ENCODE measurements around the gene TTC34. TPM values are rescaled to one million over a fixed set of nuclear protein-coding genes. Genes with fewer than 3 reads are reported as not detected.

Gene TTC34
- total RNA-seq, 1 experiment from 2014 or later: 1.7 TPM

- POLR2A ChIA-PET (ENCODE audit: unreplicated experiment): no interaction called here
- DNase-seq: no peak
- no peaks in the 10 kb centered on the region for H3K36me3 ChIP-seq (ENCODE audit: low read depth)
- BruUV-seq (replicated peaks): no TSS peak
- no peaks in the 10 kb centered on the region for H3F3A ChIP-seq (ENCODE audit: insufficient read depth, low read depth)
- peak overlapping the region; percentile 91 for H3K4me3 ChIP-seq
- CTCF ChIA-PET: no interaction called here
- H3K9me2 ChIP-seq (ENCODE audit: insufficient read depth): no peaks in the 10 kb centered on the region
- 0 out of 2 replicates have a peak, but pooled peaks cover 5% of the 10 kb centered on the region for H3K4me1 ChIP-seq (replicated peaks; ENCODE audit: insufficient read depth)
- H3K4me2 ChIP-seq: peak overlapping the region; percentile 85
- H4K20me1 ChIP-seq (ENCODE audit: insufficient read depth): no peaks in the 10 kb centered on the region
- no peaks in the 10 kb centered on the region for H3K79me2 ChIP-seq (ENCODE audit: low read depth)
- peaks cover 9% of the 10 kb centered on the region; the same call in 1 of the 2 replicates for H3K9me3 ChIP-seq (ENCODE audit: insufficient read depth, low read depth)
- no peak overlapping the region for H3K27ac ChIP-seq
- peaks cover 9% of the 10 kb centered on the region; the same call in 1 of the 2 replicates for H3K27me3 ChIP-seq (ENCODE audit: insufficient read depth, low read depth)
- TF ChIP-seq CTCF (conservative IDR thresholded peaks at IDR 0.05): no peak
- TF ChIP-seq EZH2 (IDR thresholded peaks at IDR 0.05; ENCODE audit: low read depth): no peak
- peak overlapping the region; percentile 91 for H2AFZ ChIP-seq
- intact Hi-C loops (cut with micrococcal nuclease; ENCODE audit: unreplicated experiment): loop anchor here (10.0 kb wide), 3 partner anchors 57 to 227 kb away; partner anchors contain the start of genes PEX10 and PRXL2B
Observed at GRCh38 chr1:2642131-2642559, 159.3 kb downstream of the TTC34 start.

GRCh38 chr1:2641381-2642130, 159.9 kb downstream of the TTC34 start:
- Histone ChIP-seq H3K79me2 (ENCODE audit: low read depth) (no peaks in the 10 kb centered on the region), H3K4me2 (peak overlapping the region; percentile 85), H3K27me3 (ENCODE audit: insufficient read depth, low read depth) (peaks cover 9% of the 10 kb centered on the region; the same call in 1 of the 2 replicates), H4K20me1 (ENCODE audit: insufficient read depth) (no peaks in the 10 kb centered on the region), H3K9me3 (ENCODE audit: insufficient read depth, low read depth) (peaks cover 8% of the 10 kb centered on the region; the same call in 1 of the 2 replicates), H3K9me2 (ENCODE audit: insufficient read depth) (no peaks in the 10 kb centered on the region), H2AFZ (no peak overlapping the region), H3K27ac (no peak overlapping the region), H3K4me3 (peak overlapping the region; percentile 91; the same call in 1 of the 2 replicates), H3K4me1 (replicated peaks; ENCODE audit: insufficient read depth) (0 out of 2 replicates have a peak, but pooled peaks cover 5% of the 10 kb centered on the region), H3K36me3 (ENCODE audit: low read depth) (no peaks in the 10 kb centered on the region), H3F3A (ENCODE audit: insufficient read depth, low read depth) (no peaks in the 10 kb centered on the region)
- DNase-seq: no peak
- POLR2A ChIA-PET (ENCODE audit: unreplicated experiment): no interaction called here
- TF ChIP-seq CTCF (conservative IDR thresholded peaks at IDR 0.05): no peak
- CTCF ChIA-PET: no interaction called here
- no TSS peak for BruUV-seq (replicated peaks)
- intact Hi-C loops (cut with micrococcal nuclease; ENCODE audit: unreplicated experiment): loop anchor here (10.0 kb wide), 3 partner anchors 57 to 227 kb away; partner anchors contain the start of genes PEX10 and PRXL2B

DNA sequence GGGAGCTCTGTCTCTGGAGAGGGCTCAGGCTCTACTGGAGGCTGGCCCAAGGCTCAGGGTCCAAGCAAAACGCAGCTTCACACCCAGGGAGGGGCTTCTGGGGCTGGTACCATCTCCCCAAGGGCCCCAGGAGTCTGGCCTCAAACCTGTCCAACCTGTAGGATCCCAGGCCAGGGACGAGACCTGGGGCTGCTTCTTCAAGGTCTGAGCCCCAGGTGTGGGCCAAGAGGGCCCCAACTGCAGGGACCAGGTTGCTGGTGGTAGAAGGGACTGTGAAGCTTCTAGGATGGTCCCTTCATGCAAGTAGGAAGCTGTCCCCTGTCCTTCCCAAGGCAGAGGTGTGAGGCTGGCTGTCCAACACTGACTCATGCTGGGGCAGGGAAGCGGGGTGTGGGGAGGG, 160.9 kb downstream of the TTC34 start:
- Histone ChIP-seq H3K27me3 (ENCODE audit: insufficient read depth, low read depth) (peaks cover 12% of the 10 kb centered on the region; the same call in 1 of the 2 replicates), H2AFZ (no peak overlapping the region), H3F3A (ENCODE audit: insufficient read depth, low read depth) (no peaks in the 10 kb centered on the region), H3K9me3 (ENCODE audit: insufficient read depth, low read depth) (0 out of 2 replicates have a peak, but pooled peaks cover 5% of the 10 kb centered on the region), H3K27ac (no peak overlapping the region), H3K79me2 (ENCODE audit: low read depth) (no peaks in the 10 kb centered on the region), H3K4me1 (replicated peaks; ENCODE audit: insufficient read depth) (0 out of 2 replicates have a peak, but pooled peaks cover 5% of the 10 kb centered on the region), H4K20me1 (ENCODE audit: insufficient read depth) (no peaks in the 10 kb centered on the region), H3K4me3 (no peak overlapping the region), H3K4me2 (no peak overlapping the region), H3K36me3 (ENCODE audit: low read depth) (no peaks in the 10 kb centered on the region), H3K9me2 (ENCODE audit: insufficient read depth) (no peaks in the 10 kb centered on the region)
- ChIA-PET CTCF (no interaction called here), POLR2A (ENCODE audit: unreplicated experiment) (no interaction called here)
- BruUV-seq (replicated peaks): no TSS peak
- TF ChIP-seq CTCF (conservative IDR thresholded peaks at IDR 0.05) (no peak), EZH2 (IDR thresholded peaks at IDR 0.05; ENCODE audit: low read depth) (no peak)
- intact Hi-C loops (cut with micrococcal nuclease; ENCODE audit: unreplicated experiment): loop anchor here (10.0 kb wide), 3 partner anchors 56 to 226 kb away; partner anchors contain the start of genes PEX10 and PRXL2B
- no peak for DNase-seq

All from PC-9 (cell line).